ENCODE measurements around the gene DNAJC21. TPM values are rescaled to one million over a fixed set of nuclear protein-coding genes. Genes with fewer than 3 reads are reported as not detected.
"Not testable (repeated sequence)": the region's sequence is repeated elsewhere in the genome, so short reads cannot be mapped to it uniquely, and the experiment has no call there.

The DNAJC21 gene
- total RNA-seq, 4 donors from 2014 or later: 12.7 to 34.8 (median 26.6) TPM

GRCh38 chr5:34970552-34970951 lies 41.2 kb downstream of the DNAJC21 start:
- intact Hi-C loops (cut with DNase I; ENCODE audit: low total_unique reads): no loop called here
- DNase-seq: no peak
- Histone ChIP-seq H3K27ac (no peak overlapping the region), H3K4me1 (no peaks in the 10 kb centered on the region), H3K4me3 (no peak overlapping the region), H3K36me3 (no peaks in the 10 kb centered on the region), H3K9me3 (no peaks in the 10 kb centered on the region), H3K27me3 (no peaks in the 10 kb centered on the region)
- 64 to 80% methylated on average over 1 of the region's 1 CpG for WGBS, 2 donors (ENCODE audit: low coverage in 1 of 2)
- TF ChIP-seq CTCF (IDR thresholded peaks at IDR 0.05) (no peak), POLR2AphosphoS5 (IDR thresholded peaks at IDR 0.05) (no peak), POLR2A (IDR thresholded peaks at IDR 0.05) (no peak), EP300 (IDR thresholded peaks at IDR 0.05; ENCODE audit: low read depth) (no peak)
- in situ Hi-C loops (cut with MboI; ENCODE audit: low pct_ligation_motif_present in 1 of 4, low pct_unique_long_range_greater_than_20kb in 1 of 4, low sequenced_read_pairs in 3 of 4): no loop called here

- H3K27me3 ChIP-seq; H3K4me3 ChIP-seq; DNase-seq; in situ Hi-C loops (cut with MboI; ENCODE audit: low pct_ligation_motif_present in 1 of 4, low pct_unique_long_range_greater_than_20kb in 1 of 4, low sequenced_read_pairs in 3 of 4); H3K4me1 ChIP-seq; H3K27ac ChIP-seq; H3K36me3 ChIP-seq; intact Hi-C loops (cut with DNase I; ENCODE audit: low total_unique reads); H3K9me3 ChIP-seq: not testable (repeated sequence)
- WGBS, 2 donors (ENCODE audit: low coverage in 1 of 2): 89 to 94% methylated on average over 2 to 4 of the region's 4 CpGs
Observed at GRCh38 chr5:34971655-34972054, 42.3 kb downstream of the DNAJC21 start.

GRCh38 chr5:34976347-34976746 lies 47.0 kb downstream of the DNAJC21 start:
- no peaks in the 10 kb centered on the region for H3K27me3 ChIP-seq
- in situ Hi-C loops (cut with MboI; ENCODE audit: low pct_ligation_motif_present in 1 of 4, low pct_unique_long_range_greater_than_20kb in 1 of 4, low sequenced_read_pairs in 3 of 4) (no loop called here), intact Hi-C loops (cut with DNase I; ENCODE audit: low total_unique reads) (no loop called here)
- TF ChIP-seq EP300 (IDR thresholded peaks at IDR 0.05; ENCODE audit: low read depth) (no peak), CTCF (IDR thresholded peaks at IDR 0.05) (no peak), POLR2A (IDR thresholded peaks at IDR 0.05) (no peak)
- H3K9me3 ChIP-seq: no peaks in the 10 kb centered on the region
- no peaks in the 10 kb centered on the region for H3K36me3 ChIP-seq
- no peak overlapping the region for H3K4me3 ChIP-seq
- H3K27ac ChIP-seq: no peak overlapping the region
- H3K4me1 ChIP-seq: no peaks in the 10 kb centered on the region
- DNase-seq: no peak
- WGBS, 2 donors (ENCODE audit: low coverage in 1 of 2): 60 to 86% methylated on average over 1 to 5 of the region's 5 CpGs

- Histone ChIP-seq H3K36me3 (no peaks in the 10 kb centered on the region), H3K9me3 (no peaks in the 10 kb centered on the region), H3K27ac (no peak overlapping the region), H3K4me1 (no peaks in the 10 kb centered on the region), H3K4me3 (no peak overlapping the region), H3K27me3 (no peaks in the 10 kb centered on the region)
- in situ Hi-C loops (cut with MboI; ENCODE audit: low pct_ligation_motif_present in 1 of 4, low pct_unique_long_range_greater_than_20kb in 1 of 4, low sequenced_read_pairs in 3 of 4): no loop called here
- 83 to 88% methylated on average over 1 to 2 of the region's 2 CpGs for WGBS, 2 donors (ENCODE audit: low coverage in 1 of 2)
- TF ChIP-seq POLR2A (IDR thresholded peaks at IDR 0.05) (no peak), EP300 (IDR thresholded peaks at IDR 0.05; ENCODE audit: low read depth) (no peak), POLR2AphosphoS5 (IDR thresholded peaks at IDR 0.05) (no peak)
- no peak for DNase-seq
- intact Hi-C loops (cut with DNase I; ENCODE audit: low total_unique reads): no loop called here
Observed at GRCh38 chr5:34977934-34978613, 48.7 kb downstream of the DNAJC21 start.

- Histone ChIP-seq H3K27ac (no peak overlapping the region), H3K4me3 (no peak overlapping the region), H3K27me3 (no peaks in the 10 kb centered on the region), H3K36me3 (no peaks in the 10 kb centered on the region), H3K9me3 (no peaks in the 10 kb centered on the region), H3K4me1 (no peaks in the 10 kb centered on the region)
- in situ Hi-C loops (cut with MboI; ENCODE audit: low pct_ligation_motif_present in 1 of 4, low pct_unique_long_range_greater_than_20kb in 1 of 4, low sequenced_read_pairs in 3 of 4): no loop called here
- TF ChIP-seq CTCF (IDR thresholded peaks at IDR 0.05): no peak
- no peak for TF ChIP-seq POLR2A (IDR thresholded peaks at IDR 0.05)
- no peak for TF ChIP-seq EP300 (IDR thresholded peaks at IDR 0.05; ENCODE audit: low read depth)
- no peak for TF ChIP-seq POLR2AphosphoS5 (IDR thresholded peaks at IDR 0.05)
- intact Hi-C loops (cut with DNase I; ENCODE audit: low total_unique reads): no loop called here
- no peak for DNase-seq
- 37 to 59% methylated on average over 4 of the region's 4 CpGs for WGBS, 2 donors (ENCODE audit: low coverage in 1 of 2)
Observed at GRCh38 chr5:34978681-34979080, 49.3 kb downstream of the DNAJC21 start.

All from transverse colon (tissue), 4 donors.